MM.1S (cell line): ENCODE results near the gene RNF217.

Experiments used
- DNase-seq: peaks from one replicate; pipeline ENCODE4 v3.0.0-alpha.2; 2015
- H2AFZ ChIP-seq: fragments of 300-600 bp; sonication (generic); 2 replicates; pipeline ENCODE4 v1.6.0; 2016; ENCODE audit warnings: antibody characterized with exemption, low read length
- H3F3A ChIP-seq: fragments of 300-600 bp; sonication (generic); 2 replicates; pipeline ENCODE4 v1.6.1; 2016; ENCODE audit warnings: mild to moderate bottlenecking, antibody characterized with exemption, low read length, moderate library complexity, mixed read lengths; ENCODE audit not compliant: insufficient read depth
- H3K27ac ChIP-seq: fragments of 300-600 bp; sonication (generic); 2 replicates; pipeline ENCODE4 v1.5.1; 2016; ENCODE audit warnings: mild to moderate bottlenecking, low read length
- H3K27me3 ChIP-seq: fragments of 300-600 bp; sonication (generic); replicated peaks from 2 replicates; pipeline ENCODE4 v1.6.0; 2016; ENCODE audit warnings: low read length; ENCODE audit not compliant: insufficient read depth
- H3K36me3 ChIP-seq: fragments of 300-600 bp; sonication (generic); replicated peaks from 2 replicates; pipeline ENCODE4 v1.6.1; 2016; ENCODE audit warnings: mild to moderate bottlenecking, low read length, mixed read lengths; ENCODE audit not compliant: insufficient read depth
- H3K4me1 ChIP-seq: fragments of 300-600 bp; sonication (generic); 2 replicates; pipeline ENCODE4 v1.6.1; 2016; ENCODE audit warnings: low read length, mixed read lengths
- H3K4me2 ChIP-seq: fragments of 300-600 bp; sonication (generic); 2 replicates; pipeline ENCODE4 v1.6.0; 2016; ENCODE audit warnings: low read depth, low read length
- H3K4me3 ChIP-seq: fragments of 300-600 bp; sonication (generic); 2 replicates; pipeline ENCODE4 v1.5.1; 2016; ENCODE audit warnings: low read length, mixed read lengths
- H3K79me2 ChIP-seq: fragments of 300-600 bp; sonication (generic); 2 replicates; pipeline ENCODE4 v1.6.1; 2016; ENCODE audit warnings: mixed run types, low read length, mixed read lengths
- H3K9ac ChIP-seq: fragments of 300-600 bp; sonication (generic); 2 replicates; pipeline ENCODE4 v1.6.1; 2016; ENCODE audit warnings: low read length, mixed read lengths
- H3K9me2 ChIP-seq: fragments of 300-600 bp; sonication (generic); replicated peaks from 2 replicates; pipeline ENCODE4 v1.6.1; 2016; ENCODE audit warnings: mild to moderate bottlenecking, low read length, mixed read lengths; ENCODE audit not compliant: insufficient read depth
- H3K9me3 ChIP-seq: fragments of 300-600 bp; sonication (generic); replicated peaks from 2 replicates; pipeline ENCODE4 v1.6.1; 2016; ENCODE audit warnings: mild to moderate bottlenecking, low read length, mixed read lengths; ENCODE audit not compliant: insufficient read depth
- H4K20me1 ChIP-seq: fragments of 300-600 bp; sonication (generic); 2 replicates; pipeline ENCODE4 v1.6.1; 2016; ENCODE audit warnings: mild to moderate bottlenecking, low read length, moderate library complexity, mixed read lengths; ENCODE audit not compliant: insufficient read depth
- CTCF ChIP-seq: fragments of 300-600 bp; sonication (generic); IDR thresholded peaks from 2 replicates; pipeline ENCODE4 v1.5.1; 2016; ENCODE audit warnings: antibody characterized with exemption, low read length, mixed read lengths
- EZH2 ChIP-seq: fragments of 300-600 bp; sonication (generic); optimal IDR thresholded peaks from 2 replicates; pipeline ENCODE3; 2017; ENCODE audit warnings: low read depth, mild to moderate bottlenecking, antibody characterized with exemption, low read length, mixed read lengths
- EZH2phosphoT487 ChIP-seq: fragments of 300-600 bp; sonication (generic); IDR thresholded peaks from 2 replicates; pipeline ENCODE4 v1.6.1; 2018; ENCODE audit warnings: antibody characterized with exemption, low read length

RNF217 gene

DNA sequence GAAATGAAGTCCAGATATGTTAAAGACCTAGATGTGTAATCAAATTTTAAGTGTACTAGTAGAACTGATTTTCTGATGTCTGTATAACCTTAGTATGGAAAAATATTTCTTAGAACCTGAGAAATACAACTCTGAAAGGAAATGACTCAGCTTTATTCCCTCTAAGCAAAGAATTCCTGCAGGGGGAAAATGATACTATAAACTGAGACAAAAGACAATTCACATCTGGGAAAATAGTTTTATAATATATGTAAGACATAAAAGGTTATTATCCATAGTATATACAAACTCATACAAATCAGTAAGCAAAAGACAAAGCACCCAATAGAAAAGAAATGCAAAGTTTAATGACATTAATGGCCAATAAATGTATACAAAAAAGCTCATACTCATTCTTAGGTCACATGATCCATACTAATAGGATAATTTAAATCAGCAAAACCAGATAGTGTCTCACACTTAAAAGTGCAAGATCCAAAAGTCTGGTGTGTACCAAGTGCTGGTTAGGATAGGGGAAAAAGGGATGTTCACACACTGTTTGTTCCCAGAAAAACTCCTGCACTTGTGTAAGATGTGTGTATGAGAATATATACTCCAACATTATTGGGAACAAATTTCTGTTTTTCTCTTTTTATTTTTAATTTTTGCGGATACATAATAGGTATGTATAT, 22.6 kb downstream of the RNF217 start:
- Histone ChIP-seq H3K36me3 (no peaks in the 10 kb centered on the region), H3K9ac (no peak overlapping the region), H3K9me2 (no peaks in the 10 kb centered on the region), H3K27ac (no peak overlapping the region), H3K9me3 (no peaks in the 10 kb centered on the region), H4K20me1 (no peaks in the 10 kb centered on the region), H3K27me3 (no peaks in the 10 kb centered on the region), H3K4me1 (no peaks in the 10 kb centered on the region), H2AFZ (no peak overlapping the region), H3K4me3 (no peak overlapping the region), H3K79me2 (no peaks in the 10 kb centered on the region), H3F3A (no peaks in the 10 kb centered on the region), H3K4me2 (no peak overlapping the region)
- DNase-seq = no peak
- TF ChIP-seq CTCF = no peak
- TF ChIP-seq EZH2 = no peak
- no peak for TF ChIP-seq EZH2phosphoT487

- no peaks in the 10 kb centered on the region for H3K36me3 ChIP-seq
- H3K4me2 ChIP-seq = no peak overlapping the region
- DNase-seq = no peak
- no peaks in the 10 kb centered on the region for H3F3A ChIP-seq
- no peaks in the 10 kb centered on the region for H3K79me2 ChIP-seq
- no peak overlapping the region for H3K9ac ChIP-seq
- H3K27me3 ChIP-seq = no peaks in the 10 kb centered on the region
- no peaks in the 10 kb centered on the region for H4K20me1 ChIP-seq
- no peak overlapping the region for H3K4me3 ChIP-seq
- no peaks in the 10 kb centered on the region for H3K9me2 ChIP-seq
- TF ChIP-seq CTCF = no peak
- no peak for TF ChIP-seq EZH2phosphoT487
- no peak for TF ChIP-seq EZH2
- H3K9me3 ChIP-seq = no peaks in the 10 kb centered on the region
- H3K4me1 ChIP-seq = no peaks in the 10 kb centered on the region
- H2AFZ ChIP-seq = no peak overlapping the region
- no peak overlapping the region for H3K27ac ChIP-seq
These were observed 23.9 kb downstream of the RNF217 start for GRCh38 chr6:124986164-124986563.

GRCh38 chr6:124987291-124987690, 25.1 kb downstream of the RNF217 start:
- DNase-seq = no peak
- H3K9me3 ChIP-seq = no peaks in the 10 kb centered on the region
- no peaks in the 10 kb centered on the region for H3K9me2 ChIP-seq
- H3K79me2 ChIP-seq = no peaks in the 10 kb centered on the region
- TF ChIP-seq EZH2 (no peak), CTCF (no peak), EZH2phosphoT487 (no peak)
- no peak overlapping the region for H2AFZ ChIP-seq
- no peaks in the 10 kb centered on the region for H3F3A ChIP-seq
- no peak overlapping the region for H3K27ac ChIP-seq
- no peak overlapping the region for H3K4me3 ChIP-seq
- no peaks in the 10 kb centered on the region for H4K20me1 ChIP-seq
- H3K36me3 ChIP-seq = no peaks in the 10 kb centered on the region
- H3K4me2 ChIP-seq = no peak overlapping the region
- no peak overlapping the region for H3K9ac ChIP-seq
- H3K4me1 ChIP-seq = no peaks in the 10 kb centered on the region
- no peaks in the 10 kb centered on the region for H3K27me3 ChIP-seq
